GM19023 (cell line): ENCODE measurements around the gene TMEM39B.

Experiments used
- ATAC-seq: cut with Tn5 transposase; IDR thresholded peaks from one replicate; pipeline ENCODE4 v1.9.1; 2021; ENCODE audit warnings: mild to moderate bottlenecking, moderate library complexity; ENCODE audit not compliant: unreplicated experiment

Gene TMEM39B

GRCh38 chr1:32150847-32151246 lies 78.1 kb downstream of the TMEM39B start:
- no peak for ATAC-seq

- no peak for ATAC-seq
Observed at GRCh38 chr1:32151319-32151787, 78.6 kb downstream of the TMEM39B start.
